Measurements from ENCODE around the gene GPR39.

Gene GPR39

GRCh38 chr2:132577686-132578085 lies 161.1 kb downstream of the GPR39 start:
- no peak for TF ChIP-seq CTCF (IDR thresholded peaks at IDR 0.05)

GRCh38 chr2:132581591-132581990 lies 165.0 kb downstream of the GPR39 start:
- TF ChIP-seq CTCF (IDR thresholded peaks at IDR 0.05), result no peak

- no peak for TF ChIP-seq CTCF (IDR thresholded peaks at IDR 0.05)
These were observed 165.6 kb downstream of the GPR39 start for GRCh38 chr2:132581991-132582738.

- TF ChIP-seq CTCF (IDR thresholded peaks at IDR 0.05), result no peak
These were observed 167.2 kb downstream of the GPR39 start for GRCh38 chr2:132583666-132584360.

- no peak for TF ChIP-seq CTCF (IDR thresholded peaks at IDR 0.05)
These were observed 168.6 kb downstream of the GPR39 start for GRCh38 chr2:132584976-132585817.

GRCh38 chr2:132586101-132586511 lies 169.5 kb downstream of the GPR39 start:
- no peak for TF ChIP-seq CTCF (IDR thresholded peaks at IDR 0.05)

GRCh38 chr2:132586835-132587234 lies 170.2 kb downstream of the GPR39 start:
- TF ChIP-seq CTCF (IDR thresholded peaks at IDR 0.05), result no peak

All from LNCAP (cell line).